BE2C (cell line): ENCODE data around the gene POU2AF3.

Source experiments
- DNase-seq: peaks from one replicate; pipeline ENCODE4 v3.0.0-alpha.2; 2020
- H3K27me3 ChIP-seq: fragments of 250-450 bp; sonication (Bioruptor Pico); 2 replicates; pipeline ENCODE4 v1.5.1; 2020; ENCODE audit warnings: mild to moderate bottlenecking
- H3K36me3 ChIP-seq: fragments of 250-450 bp; sonication (Bioruptor Pico); 2 replicates; pipeline ENCODE4 v1.5.1; 2020; ENCODE audit warnings: mild to moderate bottlenecking
- H3K4me1 ChIP-seq: fragments of 250-450 bp; sonication (Bioruptor Pico); 2 replicates; pipeline ENCODE4 v1.5.1; 2020
- H3K4me3 ChIP-seq: 2 replicates; pipeline ENCODE4 v1.5.1; 2011; ENCODE audit warnings: low read depth, low read length
- H3K9me3 ChIP-seq: fragments of 250-450 bp; sonication (Bioruptor Pico); 2 replicates; pipeline ENCODE4 v1.5.1; 2020
- CTCF ChIP-seq: IDR thresholded peaks from 2 replicates; pipeline ENCODE4 v1.5.1; 2012; ENCODE audit warnings: mild to moderate bottlenecking, low read depth, low read length

The POU2AF3 gene

GRCh38 chr11:111327908-111328624 is 29.7 kb downstream of the POU2AF3 start:
- no peak for DNase-seq
- Histone ChIP-seq H3K36me3 (no peaks in the 10 kb centered on the region), H3K9me3 (no peaks in the 10 kb centered on the region), H3K4me3 (no peak overlapping the region), H3K27me3 (peaks cover 83% of the 10 kb centered on the region), H3K4me1 (no peaks in the 10 kb centered on the region; the same call in 1 of the 2 replicates)
- TF ChIP-seq CTCF = no peak

GRCh38 chr11:111329306-111330204 is 31.2 kb downstream of the POU2AF3 start:
- Histone ChIP-seq H3K4me1 (no peaks in the 10 kb centered on the region; the same call in 1 of the 2 replicates), H3K27me3 (peaks cover 85% of the 10 kb centered on the region), H3K9me3 (no peaks in the 10 kb centered on the region), H3K36me3 (no peaks in the 10 kb centered on the region), H3K4me3 (no peak overlapping the region)
- TF ChIP-seq CTCF = no peak
- DNase-seq = no peak

- TF ChIP-seq CTCF = no peak
- Histone ChIP-seq H3K36me3 (no peaks in the 10 kb centered on the region), H3K9me3 (no peaks in the 10 kb centered on the region), H3K27me3 (peaks cover 85% of the 10 kb centered on the region), H3K4me3 (no peak overlapping the region), H3K4me1 (no peaks in the 10 kb centered on the region; the same call in 1 of the 2 replicates)
- DNase-seq = no peak
These were observed 32.0 kb downstream of the POU2AF3 start for GRCh38 chr11:111330234-111330893.

GRCh38 chr11:111331711-111332479 is 33.5 kb downstream of the POU2AF3 start:
- peaks cover 89% of the 10 kb centered on the region for H3K27me3 ChIP-seq
- DNase-seq = peak; percentile 27
- no peaks in the 10 kb centered on the region for H3K36me3 ChIP-seq
- no peaks in the 10 kb centered on the region for H3K9me3 ChIP-seq
- no peak for TF ChIP-seq CTCF
- H3K4me1 ChIP-seq = no peaks in the 10 kb centered on the region; the same call in 1 of the 2 replicates
- no peak overlapping the region for H3K4me3 ChIP-seq

- H3K36me3 ChIP-seq = no peaks in the 10 kb centered on the region
These were observed 36.5 kb downstream of the POU2AF3 start for GRCh38 chr11:111334532-111335502.

More at GRCh38 chr11:111334532-111335502, 36.5 kb downstream of the POU2AF3 start:
- Histone ChIP-seq H3K4me1 (no peaks in the 10 kb centered on the region; the same call in 1 of the 2 replicates), H3K9me3 (no peaks in the 10 kb centered on the region), H3K27me3 (peaks cover 65% of the 10 kb centered on the region), H3K4me3 (no peak overlapping the region)
- no peak for DNase-seq
- TF ChIP-seq CTCF = no peak
